HepG2 (cell line): Measurements from ENCODE around the gene CLDN9. TPM values are rescaled to one million over a fixed set of nuclear protein-coding genes. Genes with fewer than 3 reads are reported as not detected.

Experiments
- DR1 ChIP-seq: sonication (generic); formaldehyde crosslinking; IDR thresholded peaks from 2 replicates; pipeline ENCODE4 v1.8.0; 2021; ENCODE audit warnings: mild to moderate bottlenecking, missing genetic modification reagents, inconsistent platforms
- DRAP1 ChIP-seq: IDR thresholded peaks from 2 replicates; pipeline ENCODE4 v1.6.1; 2016; ENCODE audit warnings: missing genetic modification reagents, missing compliant biosample characterization
- GABPA ChIP-seq, 2 experiments: IDR thresholded peaks; 2 replicates each; pipeline ENCODE4 v1.6.1; 2011 to 2016; ENCODE audit warnings: low read depth in 2 of 2, low read length in 1 of 2, missing biosample characterization in 1 of 2, missing genetic modification characterization in 1 of 2
- MXI1 ChIP-seq: IDR thresholded peaks from 3 replicates; pipeline ENCODE4 v1.6.1; 2012; ENCODE audit warnings: low read depth, low read length, inconsistent platforms, borderline replicate concordance
- NFE2L2 ChIP-seq: fragments of 150-350 bp; IDR thresholded peaks from 2 replicates; pipeline ENCODE4 v1.6.1; 2014; ENCODE audit warnings: low read length
- POLR2A ChIP-seq, 2 experiments: IDR thresholded peaks; 2 replicates each; pipeline ENCODE4 v1.6.1; 2011; ENCODE audit warnings: low read depth in 2 of 2, low read length in 2 of 2, mild to moderate bottlenecking in 1 of 2, moderate library complexity in 1 of 2; ENCODE audit not compliant: insufficient read depth in 1 of 2
- SIN3B ChIP-seq: fragments of 150-350 bp; IDR thresholded peaks from 2 replicates; pipeline ENCODE4 v1.6.1; 2014; ENCODE audit warnings: low read length
- TBX2 ChIP-seq: sonication (generic); formaldehyde crosslinking; IDR thresholded peaks from 2 replicates; pipeline ENCODE4 v1.5.0; 2020; ENCODE audit warnings: missing genetic modification reagents, mild to moderate bottlenecking, borderline replicate concordance
- ZNF609 ChIP-seq: sonication (generic); formaldehyde crosslinking; IDR thresholded peaks from 2 replicates; pipeline ENCODE4 v1.4.0; 2020; ENCODE audit warnings: mild to moderate bottlenecking, missing genetic modification reagents, borderline replicate concordance
- ZSCAN20 ChIP-seq: sonication (generic); formaldehyde crosslinking; IDR thresholded peaks from 2 replicates; pipeline ENCODE4 v1.4.0; 2020; ENCODE audit warnings: missing genetic modification reagents, mild to moderate bottlenecking, borderline replicate concordance
- polyA plus RNA-seq, 8 experiments: library from polyadenylated mRNA; depleted of rRNA in 3 of 8; stranded (reverse) in 7 of 8; unstranded in 1 of 8; fragments of >200 nt; fragmentation: Illumina TruSeq in 4 of 8; extraction: Trizol in 4 of 8; gene quantifications; 2 replicates each; pipeline versions ENCODE4 v1.2.1 to v1.2.3, GENCODE V29; 2011 to 2016; ENCODE audit warnings: low read depth in 4 of 8, missing spikeins in 1 of 8, mixed read lengths in 1 of 8; ENCODE audit not compliant: insufficient read depth in 1 of 8
- total RNA-seq, 5 experiments: library from RNA; depleted of rRNA; stranded (reverse); fragments of >200 nt; fragmentation: Illumina TruSeq; extraction: Trizol; gene quantifications; 2 replicates each; pipeline ENCODE4 v1.2.3, GENCODE V29; 2016; ENCODE audit warnings: low read depth in 1 of 5
- TF ChIP-seq, protein P1 (sequence below): IDR thresholded peaks from 2 replicates; pipeline ENCODE4 v1.6.1; 2016; ENCODE audit warnings: missing compliant biosample characterization, missing genetic modification reagents, borderline replicate concordance
- TF ChIP-seq, protein P2 (sequence below): IDR thresholded peaks from 2 replicates; pipeline ENCODE4 v1.6.1; 2016; ENCODE audit warnings: low read depth
- TF ChIP-seq, protein P3 (sequence below): IDR thresholded peaks from 2 replicates; pipeline ENCODE4 v1.6.1; 2016; ENCODE audit warnings: missing compliant biosample characterization, missing genetic modification reagents, borderline replicate concordance
- TF ChIP-seq, protein P4 (sequence below): sonication (generic); formaldehyde crosslinking; IDR thresholded peaks from 2 replicates; pipeline ENCODE4 v1.5.1; 2020; ENCODE audit warnings: mild to moderate bottlenecking, missing genetic modification reagents, moderate library complexity

CLDN9 gene
- total and polyA plus RNA-seq, 2 of the 13 experiments (the other 11 are each of a cell fraction or from before 2014, with no cell fraction given): 0.15 to 0.26 TPM

- TF ChIP-seq ZNF609: peak; percentile 38; the same call in 1 of the 2 replicates
- TF ChIP-seq, protein P1, sequence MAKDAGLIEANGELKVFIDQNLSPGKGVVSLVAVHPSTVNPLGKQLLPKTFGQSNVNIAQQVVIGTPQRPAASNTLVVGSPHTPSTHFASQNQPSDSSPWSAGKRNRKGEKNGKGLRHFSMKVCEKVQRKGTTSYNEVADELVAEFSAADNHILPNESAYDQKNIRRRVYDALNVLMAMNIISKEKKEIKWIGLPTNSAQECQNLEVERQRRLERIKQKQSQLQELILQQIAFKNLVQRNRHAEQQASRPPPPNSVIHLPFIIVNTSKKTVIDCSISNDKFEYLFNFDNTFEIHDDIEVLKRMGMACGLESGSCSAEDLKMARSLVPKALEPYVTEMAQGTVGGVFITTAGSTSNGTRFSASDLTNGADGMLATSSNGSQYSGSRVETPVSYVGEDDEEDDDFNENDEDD (CRISPR knock-in tag): peak; percentile 65; the same call in 1 of the 2 replicates
- TF ChIP-seq NFE2L2: no peak
- no peak for TF ChIP-seq ZSCAN20 (CRISPR knock-in tag)
- TF ChIP-seq, protein P2, sequence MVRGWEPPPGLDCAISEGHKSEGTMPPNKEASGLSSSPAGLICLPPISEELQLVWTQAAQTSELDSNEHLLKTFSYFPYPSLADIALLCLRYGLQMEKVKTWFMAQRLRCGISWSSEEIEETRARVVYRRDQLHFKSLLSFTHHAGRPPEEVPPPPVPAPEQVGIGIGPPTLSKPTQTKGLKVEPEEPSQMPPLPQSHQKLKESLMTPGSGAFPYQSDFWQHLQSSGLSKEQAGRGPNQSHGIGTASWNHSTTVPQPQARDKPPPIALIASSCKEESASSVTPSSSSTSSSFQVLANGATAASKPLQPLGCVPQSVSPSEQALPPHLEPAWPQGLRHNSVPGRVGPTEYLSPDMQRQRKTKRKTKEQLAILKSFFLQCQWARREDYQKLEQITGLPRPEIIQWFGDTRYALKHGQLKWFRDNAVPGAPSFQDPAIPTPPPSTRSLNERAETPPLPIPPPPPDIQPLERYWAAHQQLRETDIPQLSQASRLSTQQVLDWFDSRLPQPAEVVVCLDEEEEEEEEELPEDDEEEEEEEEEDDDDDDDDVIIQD (CRISPR knock-in tag): no peak
- peak; percentile 84 for TF ChIP-seq DRAP1 (CRISPR knock-in tag)
- TF ChIP-seq, protein P3, sequence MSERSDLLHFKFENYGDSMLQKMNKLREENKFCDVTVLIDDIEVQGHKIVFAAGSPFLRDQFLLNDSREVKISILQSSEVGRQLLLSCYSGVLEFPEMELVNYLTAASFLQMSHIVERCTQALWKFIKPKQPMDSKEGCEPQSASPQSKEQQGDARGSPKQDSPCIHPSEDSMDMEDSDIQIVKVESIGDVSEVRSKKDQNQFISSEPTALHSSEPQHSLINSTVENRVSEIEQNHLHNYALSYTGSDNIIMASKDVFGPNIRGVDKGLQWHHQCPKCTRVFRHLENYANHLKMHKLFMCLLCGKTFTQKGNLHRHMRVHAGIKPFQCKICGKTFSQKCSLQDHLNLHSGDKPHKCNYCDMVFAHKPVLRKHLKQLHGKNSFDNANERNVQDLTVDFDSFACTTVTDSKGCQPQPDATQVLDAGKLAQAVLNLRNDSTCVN (CRISPR knock-in tag): 0 out of 2 replicates have a peak, but pooled peaks have one; percentile 23
- peak; percentile 23 to 48; a peak in 2 of 4 replicates for TF ChIP-seq POLR2A (IDR thresholded peaks at IDR 0.05; ENCODE audit: insufficient read depth in 1 of 2, low read depth in 2 of 2, low read length in 2 of 2)
- no peak for TF ChIP-seq SIN3B
- peak; percentile 51; the same call in 1 of the 2 replicates for TF ChIP-seq TBX2 (CRISPR knock-in tag)
- TF ChIP-seq MXI1: peak; percentile 54; the same call in 1 of the 3 replicates
- no peak for TF ChIP-seq GABPA (IDR thresholded peaks at IDR 0.05; ENCODE audit: low read depth, low read length)
- no peak for TF ChIP-seq GABPA (CRISPR knock-in tag; IDR thresholded peaks at IDR 0.05; ENCODE audit: low read depth)
- TF ChIP-seq, protein P4, sequence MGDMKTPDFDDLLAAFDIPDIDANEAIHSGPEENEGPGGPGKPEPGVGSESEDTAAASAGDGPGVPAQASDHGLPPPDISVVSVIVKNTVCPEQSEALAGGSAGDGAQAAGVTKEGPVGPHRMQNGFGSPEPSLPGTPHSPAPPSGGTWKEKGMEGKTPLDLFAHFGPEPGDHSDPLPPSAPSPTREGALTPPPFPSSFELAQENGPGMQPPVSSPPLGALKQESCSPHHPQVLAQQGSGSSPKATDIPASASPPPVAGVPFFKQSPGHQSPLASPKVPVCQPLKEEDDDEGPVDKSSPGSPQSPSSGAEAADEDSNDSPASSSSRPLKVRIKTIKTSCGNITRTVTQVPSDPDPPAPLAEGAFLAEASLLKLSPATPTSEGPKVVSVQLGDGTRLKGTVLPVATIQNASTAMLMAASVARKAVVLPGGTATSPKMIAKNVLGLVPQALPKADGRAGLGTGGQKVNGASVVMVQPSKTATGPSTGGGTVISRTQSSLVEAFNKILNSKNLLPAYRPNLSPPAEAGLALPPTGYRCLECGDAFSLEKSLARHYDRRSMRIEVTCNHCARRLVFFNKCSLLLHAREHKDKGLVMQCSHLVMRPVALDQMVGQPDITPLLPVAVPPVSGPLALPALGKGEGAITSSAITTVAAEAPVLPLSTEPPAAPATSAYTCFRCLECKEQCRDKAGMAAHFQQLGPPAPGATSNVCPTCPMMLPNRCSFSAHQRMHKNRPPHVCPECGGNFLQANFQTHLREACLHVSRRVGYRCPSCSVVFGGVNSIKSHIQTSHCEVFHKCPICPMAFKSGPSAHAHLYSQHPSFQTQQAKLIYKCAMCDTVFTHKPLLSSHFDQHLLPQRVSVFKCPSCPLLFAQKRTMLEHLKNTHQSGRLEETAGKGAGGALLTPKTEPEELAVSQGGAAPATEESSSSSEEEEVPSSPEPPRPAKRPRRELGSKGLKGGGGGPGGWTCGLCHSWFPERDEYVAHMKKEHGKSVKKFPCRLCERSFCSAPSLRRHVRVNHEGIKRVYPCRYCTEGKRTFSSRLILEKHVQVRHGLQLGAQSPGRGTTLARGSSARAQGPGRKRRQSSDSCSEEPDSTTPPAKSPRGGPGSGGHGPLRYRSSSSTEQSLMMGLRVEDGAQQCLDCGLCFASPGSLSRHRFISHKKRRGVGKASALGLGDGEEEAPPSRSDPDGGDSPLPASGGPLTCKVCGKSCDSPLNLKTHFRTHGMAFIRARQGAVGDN (CRISPR knock-in tag): peak; percentile 73
- peak; percentile 39; the same call in 1 of the 2 replicates for TF ChIP-seq DR1 (CRISPR knock-in tag)
Observed at GRCh38 chr16:3027983-3028715, 15.4 kb downstream of the CLDN9 start (continued).
